CD4-positive, alpha-beta T cell (primary cell): ENCODE results near the gene AUP1. TPM values are rescaled to one million over a fixed set of nuclear protein-coding genes. Genes with fewer than 3 reads are reported as not detected.
A peak's percentile ranks its signal among the peaks of the same experiment; 100 is the strongest.

ENCODE experiments used
- ATAC-seq: fragments of 200-7000 bp; cut with Tn5 transposase; one replicate; pipeline ENCODE4 v1.10.0; 2022; ENCODE audit warnings: mild to moderate bottlenecking; ENCODE audit not compliant: poor library complexity
- CTCF ChIA-PET: fragments of 350-600 bp; sonication (Branson Sonifier 250); formaldehyde crosslinking; loops from one replicate; lab custom pipeline; 2021; ENCODE audit warnings: antibody characterized with exemption, inconsistent platforms; lab: Charles Lee
- POLR2A ChIA-PET: fragments of 350-600 bp; sonication (Branson Sonifier 250); formaldehyde crosslinking; loops from one replicate; lab custom pipeline; 2021; ENCODE audit warnings: antibody characterized with exemption, inconsistent platforms; lab: Charles Lee
- DNase-seq, 14 experiments: peaks; one replicate each; pipeline ENCODE4 v3.0.0-alpha.2; 2013 to 2020; ENCODE audit warnings: mixed read lengths in 2 of 14
- H3K27ac ChIP-seq, 2 donors: one replicate each; pipeline versions ENCODE4 v1.5.1 to v1.7.0; 2013; ENCODE audit warnings: low read length in 2 of 2, low read depth in 1 of 2, mild to moderate bottlenecking in 1 of 2
- H3K27me3 ChIP-seq, 2 experiments: 1 replicate in 1 of 2; 2 replicates in 1 of 2; pipeline versions ENCODE4 v1.6.1 to v1.7.0; 2013; ENCODE audit warnings: low read length in 2 of 2, control low read depth in 1 of 2, mild to moderate bottlenecking in 1 of 2, moderate library complexity in 1 of 2; ENCODE audit not compliant: insufficient read depth in 2 of 2, control insufficient read depth in 1 of 2
- H3K36me3 ChIP-seq: one replicate; pipeline ENCODE4 v1.6.1; 2013; ENCODE audit warnings: low read length, control low read depth; ENCODE audit not compliant: insufficient read depth
- H3K4me1 ChIP-seq: one replicate; pipeline ENCODE4 v1.6.1; 2013; ENCODE audit warnings: low read length, control low read depth; ENCODE audit not compliant: insufficient read depth
- H3K4me3 ChIP-seq: one replicate; pipeline ENCODE4 v1.5.1; 2013; ENCODE audit warnings: mild to moderate bottlenecking, low read length, moderate library complexity
- H3K9me3 ChIP-seq, 2 experiments: 1 replicate in 1 of 2; 2 replicates in 1 of 2; pipeline versions ENCODE4 v1.6.1 to v1.7.0; 2013; ENCODE audit warnings: low read length in 2 of 2, mild to moderate bottlenecking in 2 of 2, control low read depth in 1 of 2, moderate library complexity in 1 of 2; ENCODE audit not compliant: control insufficient read depth in 1 of 2, insufficient read depth in 1 of 2
- H3K27ac Mint-ChIP-seq: one replicate; pipeline ENCODE4 v1.8.0; 2020; ENCODE audit warnings: mixed read lengths
- H3K27me3 Mint-ChIP-seq: one replicate; pipeline ENCODE4 v1.8.0; 2021; ENCODE audit warnings: mixed read lengths
- H3K36me3 Mint-ChIP-seq: one replicate; pipeline ENCODE4 v1.8.0; 2021; ENCODE audit warnings: low read depth, mixed read lengths
- H3K4me1 Mint-ChIP-seq: one replicate; pipeline ENCODE4 v1.8.0; 2021; ENCODE audit warnings: low read depth, mixed read lengths
- H3K4me3 Mint-ChIP-seq: one replicate; pipeline ENCODE4 v1.8.0; 2020; ENCODE audit warnings: mild to moderate bottlenecking, mixed read lengths
- H3K9me3 Mint-ChIP-seq: one replicate; pipeline ENCODE4 v1.8.0; 2020; ENCODE audit warnings: mixed read lengths
- CTCF ChIP-seq: fragments of 200-600 bp; IDR thresholded peaks from one replicate; pipeline ENCODE4 v1.8.0; 2022; ENCODE audit warnings: antibody characterized with exemption, mild to moderate bottlenecking
- intact Hi-C, 2 experiments: fragments of 100-400 bp; cut with DNase I in 1 of 2; cut with micrococcal nuclease in 1 of 2; formaldehyde crosslinking; loops; one replicate each; pipeline versions ENCODE4 v1.15.1 to v1.9.0; 2023 to 2025; cut with DNase I, micrococcal nuclease
- total RNA-seq, 174 experiments: library from RNA in 2 of 174; stranded (reverse) in 2 of 174; gene quantifications; one replicate each; pipeline ENCODE4 v1.2.3 and lab custom pipeline; 2021 to 2026

AUP1 gene
- total RNA-seq, 2 experiments from 2014 or later = 162 to 170 TPM

GRCh38 chr2:74481961-74482800 is 47.3 kb downstream of the AUP1 start:
- H3K9me3 ChIP-seq = no peaks in the 10 kb centered on the region
- peaks cover 57% of the 10 kb centered on the region for H3K36me3 Mint-ChIP-seq
- ChIA-PET CTCF (interaction anchor here (0.6 to 4.6 kb wide), 16 partner anchors 8 to 745 kb away, joined by 3 to 61 read pairs (median 8); partner anchors contain the start of genes AUP1, C2orf81, HTRA2 and INO80B), POLR2A (interaction anchor here (0.7 to 6.9 kb wide), 21 partner anchors 10 to 654 kb away, joined by 3 to 169 read pairs (median 8); partner anchors contain the start of genes AUP1, C2orf81, DQX1 and HTRA2)
- H3K4me1 ChIP-seq = peaks cover 31% of the 10 kb centered on the region
- H3K4me3 Mint-ChIP-seq = peak overlapping the region; percentile 99
- H3K4me3 ChIP-seq = peak overlapping the region; percentile 77
- peak overlapping the region; percentile 97 for H3K27ac Mint-ChIP-seq
- peaks cover 30% of the 10 kb centered on the region for H3K36me3 ChIP-seq
- peaks cover 26% of the 10 kb centered on the region for H3K4me1 Mint-ChIP-seq
- ATAC-seq (peak; percentile 32), DNase-seq (peak in 10 of 14 experiments; percentile 35 to 79 (median 46))
- no peaks in the 10 kb centered on the region for H3K9me3 Mint-ChIP-seq
- no peaks in the 10 kb centered on the region for H3K27me3 ChIP-seq
- TF ChIP-seq CTCF = no peak
- H3K27ac ChIP-seq = peak overlapping the region; percentile 93 to 94
- H3K27me3 Mint-ChIP-seq = no peaks in the 10 kb centered on the region
- intact Hi-C loops = loop anchor here (1.0 to 5.0 kb wide), 6 partner anchors 10 to 395 kb away; partner anchors contain the start of genes INO80B (in 2 of the 2), AUP1 (in 1 of the 2), HTRA2 (in 1 of the 2) and MRPL53 (in 1 of the 2)

- no peaks in the 10 kb centered on the region for H3K9me3 Mint-ChIP-seq
- no peaks in the 10 kb centered on the region for H3K27me3 Mint-ChIP-seq
- ChIA-PET POLR2A (interaction anchor here (0.7 to 6.9 kb wide), 10 partner anchors 9 to 90 kb away, joined by 3 to 169 read pairs (median 16); partner anchors contain the start of genes AUP1, HTRA2, INO80B and LBX2), CTCF (interaction anchor here (0.6 to 4.6 kb wide), 9 partner anchors 9 to 110 kb away, joined by 3 to 61 read pairs (median 5); partner anchors contain the start of genes AUP1, HTRA2, INO80B and MRPL53)
- peak overlapping the region; percentile 14 for H3K27ac Mint-ChIP-seq
- Histone ChIP-seq H3K4me1 (peaks cover 31% of the 10 kb centered on the region), H3K9me3 (no peaks in the 10 kb centered on the region), H3K4me3 (peak overlapping the region; percentile 77), H3K36me3 (peaks cover 30% of the 10 kb centered on the region), H3K27me3 (no peaks in the 10 kb centered on the region), H3K27ac (no peak overlapping the region)
- no peak for ATAC-seq
- peaks cover 26% of the 10 kb centered on the region for H3K4me1 Mint-ChIP-seq
- H3K4me3 Mint-ChIP-seq = peak overlapping the region; percentile 99
- intact Hi-C loops = loop anchor here in 1 of 2 experiments (2.0 to 5.0 kb wide), 2 partner anchors 15 to 396 kb away; no protein-coding TSS in a partner anchor
- no peak for DNase-seq
- TF ChIP-seq CTCF = no peak
- peaks cover 56% of the 10 kb centered on the region for H3K36me3 Mint-ChIP-seq
These were observed 48.1 kb downstream of the AUP1 start for GRCh38 chr2:74481431-74481830.

Other genes starting within 250 kb of the AUP1 start
- 10 to 100 TPM in 1 of 2 experiments, 1 to 10 TPM in 1; 7.8 to 10.4 TPM for gene SLC4A5, start 186.3 kb downstream of the AUP1 start, total RNA-seq
- 10 to 100 TPM; 51.4 to 60.7 TPM for gene DCTN1, start 149.4 kb downstream of the AUP1 start, total RNA-seq
- gene C2orf81, start 108.1 kb downstream of the AUP1 start, total RNA-seq = 1 to 10 TPM; 2.9 to 3.4 TPM
- 10 to 100 TPM; 21.7 to 25.1 TPM for gene WDR54, start 108.0 kb downstream of the AUP1 start, total RNA-seq
- under 1 TPM; 0.20 to 0.27 TPM for gene RTKN, start 87.8 kb downstream of the AUP1 start, total RNA-seq
- gene INO80B, start 74.6 kb downstream of the AUP1 start, total RNA-seq = 10 to 100 TPM; 41.3 to 41.8 TPM
- gene WBP1, start 71.3 kb downstream of the AUP1 start, total RNA-seq = 10 to 100 TPM; 79.1 to 80.5 TPM
- 10 to 100 TPM; 47.6 to 48.6 TPM for gene MOGS, start 64.3 kb downstream of the AUP1 start, total RNA-seq
- gene MRPL53, start 57.0 kb downstream of the AUP1 start, total RNA-seq = 10 to 100 TPM; 39.5 to 44.3 TPM
- gene CCDC142, start 46.7 kb downstream of the AUP1 start, total RNA-seq = 10 to 100 TPM; 10.2 to 12.4 TPM
- gene TTC31, start 46.6 kb downstream of the AUP1 start, total RNA-seq = 10 to 100 TPM; 20.6 to 26.1 TPM
- gene LBX2, start 30.1 kb downstream of the AUP1 start, total RNA-seq = not detected
- gene PCGF1, start 22.0 kb downstream of the AUP1 start, total RNA-seq = 10 to 100 TPM; 11.6 to 13.8 TPM
- gene TLX2, start 15.3 kb downstream of the AUP1 start, total RNA-seq = under 1 TPM; 0.14 to 0.30 TPM
- under 1 TPM in 1 of 2 experiments, not detected in 1; 0.22 TPM for gene DQX1, start 3.5 kb downstream of the AUP1 start, total RNA-seq
- gene HTRA2, start 227 bp upstream of the AUP1 start, total RNA-seq = 10 to 100 TPM; 15.3 to 16.0 TPM
- gene LOXL3, start 24.2 kb upstream of the AUP1 start, total RNA-seq = under 1 TPM in 1 of 2 experiments, not detected in 1; 0.25 TPM
- 1 to 10 TPM; 3.4 to 6.0 TPM for gene DOK1, start 25.0 kb upstream of the AUP1 start, total RNA-seq
- gene M1AP, start 118.6 kb upstream of the AUP1 start, total RNA-seq = not detected
- 1 to 10 TPM; 6.8 to 7.3 TPM for gene SEMA4F, start 124.5 kb upstream of the AUP1 start, total RNA-seq